Stomach (tissue), 4 donors: ENCODE measurements around the gene GUCY2C.
"Not testable (repeated sequence)": the region's sequence is repeated elsewhere in the genome, so short reads cannot be mapped to it uniquely, and the experiment has no call there.

Experiments used
- CTCF ChIP-seq, 7 experiments: fragments of 450-650 bp in 4 of 7; fragments of 200-600 bp in 3 of 7; sonication (generic) in 3 of 7; IDR thresholded peaks; one replicate each; pipeline ENCODE4 v1.5.1; 2016 to 2019; ENCODE audit warnings: antibody characterized with exemption in 7 of 7, control low read depth in 2 of 7, mild to moderate bottlenecking in 1 of 7
- POLR2AphosphoS5 ChIP-seq, 3 donors: sonication (generic); formaldehyde crosslinking; IDR thresholded peaks; one replicate each; pipeline ENCODE4 v1.6.1; 2016; ENCODE audit warnings: antibody characterized with exemption in 3 of 3

- not testable (repeated sequence) for TF ChIP-seq CTCF, POLR2AphosphoS5 (IDR thresholded peaks at IDR 0.05)
Measured at GRCh38 chr12:14682231-14682630, 14.2 kb downstream of the GUCY2C start.
